ENCODE data around the gene FCHSD2. TPM values are rescaled to one million over a fixed set of nuclear protein-coding genes. Genes with fewer than 3 reads are reported as not detected.

Gene FCHSD2
- total and polyA plus RNA-seq, 2 of the 8 experiments (the other 6 are each of a cell fraction or from before 2014, with no cell fraction given), result 4.1 to 7.8 TPM

GRCh38 chr11:72972496-72973128, 169.5 kb downstream of the FCHSD2 start (continued):
- TF ChIP-seq SUZ12 (IDR thresholded peaks at IDR 0.05; ENCODE audit: low read length) (no peak), RXRA (IDR thresholded peaks at IDR 0.05; ENCODE audit: insufficient read depth, low read depth, low read length) (no peak), TAF1 (IDR thresholded peaks at IDR 0.05; ENCODE audit: low read depth, low read length) (no peak), KDM1A (IDR thresholded peaks at IDR 0.05; ENCODE audit: borderline replicate concordance, low read length) (no peak), CBX5 (IDR thresholded peaks at IDR 0.05; ENCODE audit: low read depth, low read length) (no peak)
